Osteoblast (primary cell): ENCODE results near the gene CERS5. TPM values are rescaled to one million over a fixed set of nuclear protein-coding genes. Genes with fewer than 3 reads are reported as not detected.

Experiments
- DNase-seq: peaks from one replicate; pipeline ENCODE4 v3.0.0; 2011; ENCODE audit warnings: low spot score, mixed read lengths; ENCODE audit not compliant: insufficient read length; ENCODE audit errors: missing footprints
- H2AFZ ChIP-seq: 2 replicates; pipeline ENCODE4 v1.6.0; 2011; ENCODE audit warnings: mild to moderate bottlenecking, low read length
- H3K27ac ChIP-seq: 2 replicates; pipeline ENCODE4 v1.5.1; 2011; ENCODE audit warnings: mild to moderate bottlenecking, low read depth, low read length, moderate library complexity
- H3K27me3 ChIP-seq: 2 replicates; pipeline ENCODE4 v1.6.0; 2012; ENCODE audit warnings: mild to moderate bottlenecking, control low read depth, inconsistent platforms, low read length, moderate library complexity; ENCODE audit not compliant: insufficient read depth
- H3K36me3 ChIP-seq: 2 replicates; pipeline ENCODE4 v1.5.1; 2011; ENCODE audit warnings: mild to moderate bottlenecking, low read length, control low read depth, moderate library complexity; ENCODE audit not compliant: insufficient read depth
- H3K4me1 ChIP-seq: 2 replicates; pipeline ENCODE4 v1.5.1; 2011; ENCODE audit warnings: mild to moderate bottlenecking, low read length, control low read depth, moderate library complexity; ENCODE audit not compliant: insufficient read depth
- H3K4me2 ChIP-seq: 2 replicates; pipeline ENCODE4 v1.6.0; 2011; ENCODE audit warnings: mild to moderate bottlenecking, low read length; ENCODE audit not compliant: insufficient read depth
- H3K4me3 ChIP-seq: fragments of 200-600 bp; sonication (generic); 3 replicates; pipeline ENCODE4 v1.5.1; 2012; ENCODE audit warnings: mild to moderate bottlenecking, low read length, inconsistent platforms; ENCODE audit not compliant: insufficient read depth
- H3K79me2 ChIP-seq: 2 replicates; pipeline ENCODE4 v1.6.0; 2012; ENCODE audit warnings: mild to moderate bottlenecking, low read length, control low read depth, inconsistent platforms; ENCODE audit not compliant: insufficient read depth
- H3K9me3 ChIP-seq: 2 replicates; pipeline ENCODE4 v1.5.1; 2011; ENCODE audit warnings: low read depth, low read length, control low read depth
- H4K20me1 ChIP-seq: 2 replicates; pipeline ENCODE4 v1.6.0; 2012; ENCODE audit warnings: mild to moderate bottlenecking, low read length, control low read depth; ENCODE audit not compliant: insufficient read depth
- CTCF ChIP-seq: IDR thresholded peaks from 2 replicates; pipeline ENCODE4 v1.5.1; 2011; ENCODE audit warnings: mild to moderate bottlenecking, low read depth, low read length, moderate library complexity; ENCODE audit errors: extremely low read depth
- total RNA-seq: library from RNA; depleted of rRNA; stranded (reverse); fragments of >200 nt; gene quantifications from 2 replicates; pipeline ENCODE4 v1.2.3, GENCODE V29; 2012

The CERS5 gene
- total RNA-seq, 1 donor: 33.7 TPM

- no peaks in the 10 kb centered on the region for H3K27me3 ChIP-seq
- DNase-seq: no peak
- H3K27ac ChIP-seq: peak overlapping the region; percentile 54
- peak overlapping the region; percentile 44 for H3K4me2 ChIP-seq
- H2AFZ ChIP-seq: no peak overlapping the region
- H4K20me1 ChIP-seq: peaks cover 65% of the 10 kb centered on the region
- peaks cover 48% of the 10 kb centered on the region for H3K4me1 ChIP-seq
- no peaks in the 10 kb centered on the region for H3K9me3 ChIP-seq
- no peak for TF ChIP-seq CTCF
- peaks cover 96% of the 10 kb centered on the region for H3K79me2 ChIP-seq
- no peak overlapping the region for H3K4me3 ChIP-seq
- H3K36me3 ChIP-seq: peaks cover 67% of the 10 kb centered on the region
Measured at GRCh38 chr12:50212071-50212467, 44.9 kb upstream of the CERS5 start.

GRCh38 chr12:50211392-50212070 is 44.4 kb upstream of the CERS5 start:
- Histone ChIP-seq H3K27ac (peak overlapping the region; percentile 54), H3K4me3 (no peak overlapping the region), H3K4me2 (peak overlapping the region; percentile 44), H3K4me1 (peaks cover 44% of the 10 kb centered on the region), H3K9me3 (no peaks in the 10 kb centered on the region), H3K79me2 (peaks cover 95% of the 10 kb centered on the region), H4K20me1 (peaks cover 63% of the 10 kb centered on the region), H3K36me3 (peaks cover 66% of the 10 kb centered on the region), H3K27me3 (no peaks in the 10 kb centered on the region), H2AFZ (no peak overlapping the region)
- no peak for DNase-seq
- TF ChIP-seq CTCF: no peak

GRCh38 chr12:50207424-50207823 is 40.3 kb upstream of the CERS5 start:
- Histone ChIP-seq H3K27me3 (no peaks in the 10 kb centered on the region), H3K4me3 (no peak overlapping the region), H3K36me3 (peaks cover 81% of the 10 kb centered on the region), H3K79me2 (peaks cover 95% of the 10 kb centered on the region), H2AFZ (no peak overlapping the region), H3K4me2 (no peak overlapping the region), H3K27ac (no peak overlapping the region), H3K9me3 (no peaks in the 10 kb centered on the region), H3K4me1 (peaks cover 27% of the 10 kb centered on the region), H4K20me1 (peaks cover 36% of the 10 kb centered on the region)
- TF ChIP-seq CTCF: no peak
- DNase-seq: no peak

- H3K4me2 ChIP-seq: no peak overlapping the region
- peaks cover 86% of the 10 kb centered on the region for H3K79me2 ChIP-seq
- H3K27me3 ChIP-seq: no peaks in the 10 kb centered on the region
- H4K20me1 ChIP-seq: peaks cover 20% of the 10 kb centered on the region
- H3K4me1 ChIP-seq: peaks cover 31% of the 10 kb centered on the region
- no peak for DNase-seq
- H2AFZ ChIP-seq: no peak overlapping the region
- H3K4me3 ChIP-seq: no peak overlapping the region
- H3K9me3 ChIP-seq: no peaks in the 10 kb centered on the region
- peaks cover 83% of the 10 kb centered on the region for H3K36me3 ChIP-seq
- no peak overlapping the region for H3K27ac ChIP-seq
- no peak for TF ChIP-seq CTCF
Measured at GRCh38 chr12:50205648-50206047, 38.5 kb upstream of the CERS5 start.
